ENCODE data around the gene TEAD3.

The TEAD3 gene

DNA sequence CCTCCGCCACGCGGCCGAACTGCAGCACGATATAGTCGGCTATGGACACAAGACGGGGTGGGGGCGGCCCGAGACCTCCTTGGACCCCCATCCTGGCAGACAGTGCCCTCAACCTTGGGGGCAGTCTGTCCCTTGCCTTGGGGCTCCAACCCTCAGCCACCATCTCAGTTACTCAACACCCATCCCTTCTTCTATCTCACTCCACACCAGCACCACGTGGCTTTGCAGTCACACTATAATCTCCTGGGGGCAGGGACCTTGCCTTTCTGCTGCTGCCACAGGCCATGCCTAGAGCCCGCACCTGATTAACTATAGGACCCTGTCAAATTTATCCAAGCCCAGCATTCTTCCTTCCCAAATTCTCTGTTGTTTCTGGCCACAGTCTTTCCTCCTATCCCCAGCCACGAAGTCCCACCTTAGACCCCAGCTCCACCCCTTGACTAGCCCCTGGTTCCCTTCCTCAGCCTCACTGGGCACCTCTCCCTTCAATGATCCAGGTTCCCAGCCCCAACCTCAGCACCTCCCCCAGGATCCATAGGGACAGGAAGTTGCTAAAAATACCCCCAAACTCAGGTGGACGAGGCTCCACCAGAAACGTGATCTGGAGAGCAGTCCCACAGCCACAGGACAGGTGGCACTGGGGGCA is 1.7 kb upstream of the TEAD3 start:
- TF ChIP-seq ZBTB7A (IDR thresholded peaks at IDR 0.05; ENCODE audit: low read depth) (no peak), TCF12 (IDR thresholded peaks at IDR 0.05; ENCODE audit: low read depth) (no peak), CREB1 (IDR thresholded peaks at IDR 0.05; ENCODE audit: low read depth) (no peak), TAF1 (IDR thresholded peaks at IDR 0.05; ENCODE audit: low read depth) (no peak), RAD21 (IDR thresholded peaks at IDR 0.05; ENCODE audit: low read depth) (no peak), NFIC (IDR thresholded peaks at IDR 0.05) (no peak), TEAD4 (IDR thresholded peaks at IDR 0.05) (no peak), EP300 (IDR thresholded peaks at IDR 0.05; ENCODE audit: borderline replicate concordance) (no peak), CEBPB (IDR thresholded peaks at IDR 0.05) (no peak), FOXM1 (IDR thresholded peaks at IDR 0.05; ENCODE audit: borderline replicate concordance, low read depth) (no peak), EGR1 (IDR thresholded peaks at IDR 0.05) (no peak)
- TF ChIP-seq, protein P1, sequence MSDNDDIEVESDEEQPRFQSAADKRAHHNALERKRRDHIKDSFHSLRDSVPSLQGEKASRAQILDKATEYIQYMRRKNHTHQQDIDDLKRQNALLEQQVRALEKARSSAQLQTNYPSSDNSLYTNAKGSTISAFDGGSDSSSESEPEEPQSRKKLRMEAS (IDR thresholded peaks at IDR 0.05): no peak

DNA sequence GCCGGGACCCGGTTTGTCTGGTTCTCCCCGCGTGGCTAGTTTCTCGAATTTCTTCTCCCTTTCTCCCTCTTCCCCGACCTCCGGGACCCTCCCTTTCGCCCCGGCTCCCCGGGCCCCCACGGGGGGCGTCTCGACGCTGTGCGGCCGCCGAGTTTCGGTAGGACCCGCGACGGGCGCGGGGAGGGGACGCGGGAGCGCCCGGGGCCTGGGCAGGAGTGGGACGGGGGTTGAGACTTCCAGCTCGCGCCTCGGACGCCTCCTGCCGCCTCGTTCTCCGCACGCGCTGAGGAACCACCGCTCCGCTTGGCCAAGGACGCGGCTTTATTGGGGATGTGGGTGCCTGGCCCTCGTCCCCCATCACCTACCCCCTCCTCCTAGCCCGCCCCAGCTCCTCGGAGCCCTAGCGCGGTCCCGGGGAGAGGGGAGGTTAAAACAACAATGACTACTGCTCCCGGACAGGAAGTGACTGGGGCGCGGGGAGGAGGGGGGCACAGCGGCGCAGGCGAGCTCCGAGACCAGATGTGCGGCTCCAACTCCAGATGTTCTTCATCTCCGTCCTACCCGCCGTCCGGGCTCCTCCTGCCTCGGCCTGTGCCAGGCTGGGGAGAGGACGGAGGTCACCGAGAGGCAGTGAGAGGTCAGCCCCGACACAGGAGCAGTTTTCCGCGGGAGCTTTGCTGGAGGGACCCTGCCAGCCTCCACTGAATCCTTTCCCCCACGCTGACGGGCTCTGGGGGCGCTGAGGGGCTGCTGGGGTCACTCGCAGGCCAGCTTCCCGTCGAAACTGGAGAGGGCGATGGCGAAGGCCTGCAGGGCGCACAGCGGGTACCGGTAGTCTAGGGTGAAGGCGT is 917 bp upstream of the TEAD3 start:
- TF ChIP-seq, protein P1 (IDR thresholded peaks at IDR 0.05): peak; percentile 98
- TF ChIP-seq YY1 (IDR thresholded peaks at IDR 0.05; ENCODE audit: low read depth): no peak
- TF ChIP-seq RAD21 (IDR thresholded peaks at IDR 0.05; ENCODE audit: low read depth): no peak; the same call in 1 of the 2 replicates
- 0 out of 2 replicates have a peak, but pooled peaks have one; percentile 44 for TF ChIP-seq TAF1 (IDR thresholded peaks at IDR 0.05; ENCODE audit: low read depth)
- TF ChIP-seq CREB1 (IDR thresholded peaks at IDR 0.05; ENCODE audit: low read depth): no peak
- TF ChIP-seq NFIC (IDR thresholded peaks at IDR 0.05): peak; percentile 18; the same call in 1 of the 2 replicates
- peak; percentile 52; the same call in 1 of the 2 replicates for TF ChIP-seq TCF12 (IDR thresholded peaks at IDR 0.05; ENCODE audit: low read depth)
- TF ChIP-seq ZBTB7A (IDR thresholded peaks at IDR 0.05; ENCODE audit: low read depth): peak; percentile 98
- TF ChIP-seq, protein P2, sequence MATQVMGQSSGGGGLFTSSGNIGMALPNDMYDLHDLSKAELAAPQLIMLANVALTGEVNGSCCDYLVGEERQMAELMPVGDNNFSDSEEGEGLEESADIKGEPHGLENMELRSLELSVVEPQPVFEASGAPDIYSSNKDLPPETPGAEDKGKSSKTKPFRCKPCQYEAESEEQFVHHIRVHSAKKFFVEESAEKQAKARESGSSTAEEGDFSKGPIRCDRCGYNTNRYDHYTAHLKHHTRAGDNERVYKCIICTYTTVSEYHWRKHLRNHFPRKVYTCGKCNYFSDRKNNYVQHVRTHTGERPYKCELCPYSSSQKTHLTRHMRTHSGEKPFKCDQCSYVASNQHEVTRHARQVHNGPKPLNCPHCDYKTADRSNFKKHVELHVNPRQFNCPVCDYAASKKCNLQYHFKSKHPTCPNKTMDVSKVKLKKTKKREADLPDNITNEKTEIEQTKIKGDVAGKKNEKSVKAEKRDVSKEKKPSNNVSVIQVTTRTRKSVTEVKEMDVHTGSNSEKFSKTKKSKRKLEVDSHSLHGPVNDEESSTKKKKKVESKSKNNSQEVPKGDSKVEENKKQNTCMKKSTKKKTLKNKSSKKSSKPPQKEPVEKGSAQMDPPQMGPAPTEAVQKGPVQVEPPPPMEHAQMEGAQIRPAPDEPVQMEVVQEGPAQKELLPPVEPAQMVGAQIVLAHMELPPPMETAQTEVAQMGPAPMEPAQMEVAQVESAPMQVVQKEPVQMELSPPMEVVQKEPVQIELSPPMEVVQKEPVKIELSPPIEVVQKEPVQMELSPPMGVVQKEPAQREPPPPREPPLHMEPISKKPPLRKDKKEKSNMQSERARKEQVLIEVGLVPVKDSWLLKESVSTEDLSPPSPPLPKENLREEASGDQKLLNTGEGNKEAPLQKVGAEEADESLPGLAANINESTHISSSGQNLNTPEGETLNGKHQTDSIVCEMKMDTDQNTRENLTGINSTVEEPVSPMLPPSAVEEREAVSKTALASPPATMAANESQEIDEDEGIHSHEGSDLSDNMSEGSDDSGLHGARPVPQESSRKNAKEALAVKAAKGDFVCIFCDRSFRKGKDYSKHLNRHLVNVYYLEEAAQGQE (IDR thresholded peaks at IDR 0.05; ENCODE audit: low read depth): no peak
- TF ChIP-seq FOXM1 (IDR thresholded peaks at IDR 0.05; ENCODE audit: borderline replicate concordance, low read depth): no peak
- 0 out of 2 replicates have a peak, but pooled peaks have one; percentile 10 for TF ChIP-seq TEAD4 (IDR thresholded peaks at IDR 0.05)
- TF ChIP-seq, protein P3, sequence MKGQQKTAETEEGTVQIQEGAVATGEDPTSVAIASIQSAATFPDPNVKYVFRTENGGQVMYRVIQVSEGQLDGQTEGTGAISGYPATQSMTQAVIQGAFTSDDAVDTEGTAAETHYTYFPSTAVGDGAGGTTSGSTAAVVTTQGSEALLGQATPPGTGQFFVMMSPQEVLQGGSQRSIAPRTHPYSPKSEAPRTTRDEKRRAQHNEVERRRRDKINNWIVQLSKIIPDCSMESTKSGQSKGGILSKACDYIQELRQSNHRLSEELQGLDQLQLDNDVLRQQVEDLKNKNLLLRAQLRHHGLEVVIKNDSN (IDR thresholded peaks at IDR 0.05): peak; percentile 8; the same call in 1 of the 2 replicates
- TF ChIP-seq EGR1 (IDR thresholded peaks at IDR 0.05): no peak
- TF ChIP-seq EP300 (IDR thresholded peaks at IDR 0.05; ENCODE audit: borderline replicate concordance): no peak
- no peak for TF ChIP-seq CEBPB (IDR thresholded peaks at IDR 0.05)

DNA sequence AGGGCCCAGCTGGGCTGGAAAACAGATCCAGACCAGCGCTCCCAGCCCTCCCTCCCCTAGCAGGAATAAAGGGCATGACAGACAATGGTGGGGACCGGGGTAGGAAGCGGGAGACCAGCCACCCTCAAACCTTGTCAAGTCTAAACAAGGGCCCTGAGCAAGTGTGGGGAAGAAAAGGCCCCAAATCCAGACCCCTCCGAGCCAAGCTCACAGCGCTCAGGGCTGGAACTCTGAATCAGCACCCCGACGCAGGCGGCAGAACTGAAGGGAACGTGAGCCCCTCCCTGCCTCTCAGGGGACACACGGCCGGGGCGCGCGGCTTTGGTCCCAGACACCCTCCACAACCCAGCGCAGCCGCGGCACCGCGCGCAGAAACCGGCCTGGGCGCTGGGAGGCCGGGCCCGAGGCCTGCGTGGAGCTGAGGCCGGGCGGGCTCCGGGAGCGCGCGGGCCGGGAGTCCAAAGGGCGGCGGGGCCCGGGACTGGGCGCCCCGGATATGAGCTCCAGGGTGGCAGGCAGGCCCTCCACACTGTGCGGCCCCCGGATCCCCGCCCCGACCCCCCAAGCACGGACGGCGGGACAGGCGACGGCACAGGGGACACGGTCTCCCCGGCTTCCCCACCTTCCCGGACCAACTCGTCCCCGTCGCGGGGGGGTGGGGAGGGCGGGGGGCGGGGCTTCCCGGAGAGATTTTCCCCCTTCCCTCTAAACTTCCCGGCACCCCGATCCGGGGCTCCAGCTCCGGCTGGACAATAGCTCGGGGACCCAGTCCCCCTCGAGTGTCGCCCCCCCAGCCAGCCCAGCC is 641 bp downstream of the TEAD3 start:
- TF ChIP-seq, protein P2 (IDR thresholded peaks at IDR 0.05; ENCODE audit: low read depth): no peak
- no peak for TF ChIP-seq NFIC (IDR thresholded peaks at IDR 0.05)
- no peak for TF ChIP-seq CEBPB (IDR thresholded peaks at IDR 0.05)
- TF ChIP-seq TCF12 (IDR thresholded peaks at IDR 0.05; ENCODE audit: low read depth): no peak
- no peak for TF ChIP-seq YY1 (IDR thresholded peaks at IDR 0.05; ENCODE audit: low read depth)
- no peak for TF ChIP-seq EGR1 (IDR thresholded peaks at IDR 0.05)
- TF ChIP-seq CREB1 (IDR thresholded peaks at IDR 0.05; ENCODE audit: low read depth): no peak
- TF ChIP-seq TAF1 (IDR thresholded peaks at IDR 0.05; ENCODE audit: low read depth): no peak
- no peak for TF ChIP-seq FOXM1 (IDR thresholded peaks at IDR 0.05; ENCODE audit: borderline replicate concordance, low read depth)
- TF ChIP-seq, protein P1 (IDR thresholded peaks at IDR 0.05): no peak
- TF ChIP-seq, protein P3 (IDR thresholded peaks at IDR 0.05): no peak
- no peak; the same call in none of the 2 replicates for TF ChIP-seq ZBTB7A (IDR thresholded peaks at IDR 0.05; ENCODE audit: low read depth)
- TF ChIP-seq TEAD4 (IDR thresholded peaks at IDR 0.05): no peak
